Stimulated activated CD4-positive, alpha-beta T cell treated with anti-CD3 and anti-CD28 coated beads, TNF-alpha, amount 100 ng/mL, for 1 hour (primary cell): ENCODE results near the gene SNCB.
A peak's percentile ranks its signal among the peaks of the same experiment; 100 is the strongest.

ENCODE experiments used
- DNase-seq, 3 donors: peaks; one replicate each; pipeline ENCODE4 v3.0.0-alpha.2; 2020; ENCODE audit warnings: low read depth in 3 of 3, low spot score in 1 of 3

SNCB gene

DNA sequence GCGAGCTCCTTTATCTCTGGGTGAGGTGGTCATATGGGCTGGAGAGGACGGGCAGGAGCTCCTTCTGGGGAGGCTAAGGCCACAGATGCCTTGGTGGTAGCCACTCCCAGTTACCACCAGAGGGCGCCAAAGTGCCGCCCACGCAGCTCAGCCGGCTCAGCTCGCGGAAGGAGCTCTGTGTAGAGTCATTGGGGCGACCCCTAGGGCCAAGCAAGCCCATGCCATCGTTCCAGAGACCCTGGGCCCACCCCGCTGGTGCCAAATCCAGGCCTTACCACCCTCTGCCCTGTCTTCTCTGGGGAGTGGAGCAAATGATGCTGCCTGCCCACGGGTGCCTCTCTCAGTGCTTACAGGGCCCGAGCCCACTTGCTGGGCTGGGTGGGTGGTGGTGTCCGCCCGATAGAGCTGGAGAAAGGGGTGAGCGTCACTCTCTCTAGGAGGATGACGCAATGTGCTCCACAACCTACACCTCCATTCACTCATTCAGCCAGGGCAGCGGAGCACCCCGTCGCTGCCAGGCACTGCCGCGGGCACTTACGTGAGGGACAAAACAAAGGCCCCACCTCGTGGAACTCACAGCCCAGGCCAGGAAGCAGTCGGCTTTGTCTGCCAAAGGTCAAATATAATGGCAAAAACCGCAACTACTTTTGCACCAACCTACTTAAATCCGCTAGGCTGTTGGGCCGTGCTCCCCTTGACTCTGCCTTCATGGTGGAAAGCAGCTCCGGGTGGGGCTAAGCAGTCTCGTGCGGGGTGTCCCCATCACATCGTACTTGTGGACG, 30.7 kb upstream of the SNCB start:
- DNase-seq: peak; percentile 56 to 78 (median 58)

DNA sequence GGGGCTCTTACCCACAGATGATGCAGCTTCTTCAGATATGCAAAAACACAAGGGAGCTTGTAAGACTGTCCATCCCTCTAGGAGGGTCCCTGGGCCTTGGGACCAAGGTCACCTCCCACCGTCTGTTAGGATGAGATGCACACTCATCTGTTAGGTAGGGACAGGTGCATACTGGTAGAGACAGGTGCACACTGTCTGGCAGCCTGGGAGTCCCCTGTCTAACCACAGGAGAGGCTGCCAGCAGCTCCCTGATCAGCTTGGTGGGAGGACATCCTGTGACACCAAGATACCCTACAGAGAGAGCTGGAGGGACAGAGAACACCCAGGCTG, 30.2 kb upstream of the SNCB start:
- DNase-seq: no peak

DNA sequence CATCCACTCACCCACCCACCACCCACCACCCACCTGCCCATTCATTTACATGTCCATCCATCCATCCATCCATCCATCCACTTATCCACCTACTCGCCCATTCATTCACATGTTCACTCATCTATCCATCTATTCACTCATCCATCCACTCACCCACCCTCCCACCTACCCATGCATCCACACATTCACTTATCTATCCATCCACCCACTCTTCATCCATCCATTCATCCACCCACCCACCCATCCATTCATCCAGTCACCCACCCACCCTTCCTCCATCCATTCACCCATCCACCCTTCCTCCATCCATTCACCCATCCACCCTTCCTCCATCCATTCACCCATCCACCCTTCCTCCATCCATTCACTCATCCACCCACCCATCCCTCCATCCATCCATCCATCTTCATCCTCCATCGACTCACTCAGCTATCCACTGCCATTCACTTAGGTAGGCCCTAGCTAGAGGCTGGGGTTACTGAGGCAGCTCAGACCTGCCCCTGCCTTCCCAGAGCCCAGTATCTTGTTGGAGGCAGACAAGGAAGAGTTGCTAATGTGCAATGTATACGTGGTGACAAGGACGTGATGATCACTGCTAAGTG, 29.6 kb upstream of the SNCB start:
- DNase-seq: no peak

DNA sequence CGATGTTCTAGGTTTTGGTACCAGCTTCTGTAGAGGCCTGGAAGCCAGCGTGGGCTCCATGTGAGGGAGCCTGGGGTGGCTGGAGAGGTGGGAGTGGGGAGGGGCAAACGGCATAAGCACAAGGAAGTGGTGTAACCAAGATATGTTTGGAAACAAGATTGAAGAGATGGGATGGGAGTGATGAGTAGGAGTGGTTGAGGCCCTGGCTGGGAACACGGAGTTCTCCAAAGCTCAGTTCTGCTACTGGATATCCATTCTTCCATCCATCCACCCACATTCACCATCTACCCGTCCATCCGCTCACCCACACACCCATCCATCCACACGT, 29.1 kb upstream of the SNCB start:
- DNase-seq: no peak

DNA sequence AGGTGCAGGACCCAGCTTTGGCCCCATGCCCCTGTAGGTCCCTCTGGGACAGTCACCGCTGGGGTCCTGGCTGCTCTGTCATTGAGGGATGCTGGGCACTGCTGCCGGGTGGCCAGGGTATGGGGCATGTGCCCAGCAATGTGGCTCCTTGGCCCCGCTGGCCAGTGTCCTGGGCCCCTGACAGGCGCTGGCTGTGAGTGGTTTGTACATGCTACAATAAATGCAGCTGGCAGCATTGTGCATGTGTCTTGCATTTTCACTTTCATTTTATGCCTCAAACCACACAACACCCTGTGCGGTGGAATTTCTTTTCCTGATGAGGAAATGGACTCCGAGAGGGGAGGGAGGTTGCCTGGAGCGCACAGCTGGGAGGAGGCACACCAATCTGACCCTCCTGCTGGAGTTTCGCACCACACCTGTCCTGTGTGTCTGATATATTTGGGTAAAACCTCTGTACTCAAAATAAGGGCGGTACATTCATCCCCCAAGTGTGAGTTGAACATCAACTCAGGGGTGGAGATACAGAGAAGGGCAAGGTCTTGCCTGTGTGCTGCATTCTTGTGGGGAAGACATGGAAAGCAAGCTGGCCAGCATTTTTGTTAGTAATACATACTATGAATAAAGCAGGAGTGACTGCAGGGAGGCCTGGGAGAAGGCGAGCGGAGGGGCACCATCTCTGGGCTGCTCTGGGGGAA, 28.6 kb upstream of the SNCB start:
- no peak for DNase-seq

DNA sequence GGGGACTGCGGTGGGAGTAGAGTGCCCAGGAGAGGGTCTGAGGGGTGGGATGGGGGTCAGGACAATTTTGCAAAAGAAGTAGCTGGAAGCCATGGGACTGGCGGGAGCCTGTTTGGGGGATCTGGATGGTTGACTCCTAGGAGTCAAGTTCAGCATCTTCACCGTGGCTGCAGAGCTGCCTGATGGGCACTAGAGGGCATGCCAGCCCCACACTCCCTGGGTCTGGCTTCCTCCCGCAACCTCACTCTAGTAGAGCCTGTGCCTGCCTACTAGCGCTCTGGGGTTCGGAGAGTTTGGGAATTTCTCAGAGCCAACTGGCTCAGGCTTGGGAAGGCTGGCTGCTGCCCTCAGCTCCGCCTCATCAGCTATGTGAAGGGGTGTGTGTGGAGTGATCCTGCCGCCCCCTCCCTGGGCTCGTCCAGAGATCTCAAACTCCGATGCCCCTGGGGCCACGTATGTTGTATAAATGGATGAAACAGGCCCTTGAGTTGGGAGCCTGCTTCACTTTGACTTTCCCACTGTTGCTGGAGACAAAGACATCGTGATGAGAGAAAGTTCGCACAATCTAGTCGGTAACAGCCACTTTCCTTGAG, 27.8 kb upstream of the SNCB start:
- DNase-seq: peak in 2 of 3 donors; percentile 15 to 55

DNA sequence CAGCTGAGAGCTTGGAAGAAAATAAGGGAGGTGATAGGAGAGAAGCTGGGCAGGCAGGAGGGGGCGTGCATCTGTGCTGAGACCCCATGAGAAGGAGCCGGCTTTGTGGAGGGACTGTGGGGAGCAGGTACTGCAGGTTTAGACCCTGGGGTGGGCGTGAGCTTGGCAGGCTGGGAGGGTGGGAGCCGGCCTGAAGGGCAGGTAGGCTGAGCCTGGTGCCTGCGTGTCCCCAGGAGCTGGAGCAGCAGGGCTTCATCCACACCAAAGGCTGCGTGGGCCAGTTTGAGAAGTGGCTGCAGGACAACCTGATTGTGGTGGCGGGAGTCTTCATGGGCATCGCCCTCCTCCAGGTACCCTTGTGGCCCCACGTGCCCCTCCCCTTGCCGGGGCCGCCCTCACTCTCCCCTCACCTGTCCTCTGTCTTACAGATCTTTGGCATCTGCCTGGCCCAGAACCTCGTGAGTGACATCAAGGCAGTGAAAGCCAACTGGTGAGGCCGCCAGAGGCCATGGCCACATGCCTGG, 26.2 kb upstream of the SNCB start:
- no peak for DNase-seq

DNA sequence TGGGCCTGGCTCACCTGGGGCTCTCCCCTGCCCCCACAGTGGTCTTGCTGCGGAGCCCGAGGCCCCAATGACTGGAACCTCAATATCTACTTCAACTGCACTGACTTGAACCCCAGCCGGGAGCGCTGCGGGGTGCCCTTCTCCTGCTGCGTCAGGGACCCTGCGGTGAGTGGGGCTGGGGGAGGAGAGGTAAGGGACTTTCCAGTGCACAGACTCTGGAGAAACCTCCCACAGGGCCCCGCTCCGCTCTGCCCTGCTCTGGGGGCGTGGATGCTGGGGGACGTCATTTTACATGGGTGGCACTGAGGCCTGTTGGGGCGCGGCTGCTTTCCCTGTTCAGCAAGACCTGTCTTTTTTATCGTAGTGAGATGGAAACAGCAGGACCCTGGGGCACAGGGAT, 24.5 kb upstream of the SNCB start:
- DNase-seq: no peak

DNA sequence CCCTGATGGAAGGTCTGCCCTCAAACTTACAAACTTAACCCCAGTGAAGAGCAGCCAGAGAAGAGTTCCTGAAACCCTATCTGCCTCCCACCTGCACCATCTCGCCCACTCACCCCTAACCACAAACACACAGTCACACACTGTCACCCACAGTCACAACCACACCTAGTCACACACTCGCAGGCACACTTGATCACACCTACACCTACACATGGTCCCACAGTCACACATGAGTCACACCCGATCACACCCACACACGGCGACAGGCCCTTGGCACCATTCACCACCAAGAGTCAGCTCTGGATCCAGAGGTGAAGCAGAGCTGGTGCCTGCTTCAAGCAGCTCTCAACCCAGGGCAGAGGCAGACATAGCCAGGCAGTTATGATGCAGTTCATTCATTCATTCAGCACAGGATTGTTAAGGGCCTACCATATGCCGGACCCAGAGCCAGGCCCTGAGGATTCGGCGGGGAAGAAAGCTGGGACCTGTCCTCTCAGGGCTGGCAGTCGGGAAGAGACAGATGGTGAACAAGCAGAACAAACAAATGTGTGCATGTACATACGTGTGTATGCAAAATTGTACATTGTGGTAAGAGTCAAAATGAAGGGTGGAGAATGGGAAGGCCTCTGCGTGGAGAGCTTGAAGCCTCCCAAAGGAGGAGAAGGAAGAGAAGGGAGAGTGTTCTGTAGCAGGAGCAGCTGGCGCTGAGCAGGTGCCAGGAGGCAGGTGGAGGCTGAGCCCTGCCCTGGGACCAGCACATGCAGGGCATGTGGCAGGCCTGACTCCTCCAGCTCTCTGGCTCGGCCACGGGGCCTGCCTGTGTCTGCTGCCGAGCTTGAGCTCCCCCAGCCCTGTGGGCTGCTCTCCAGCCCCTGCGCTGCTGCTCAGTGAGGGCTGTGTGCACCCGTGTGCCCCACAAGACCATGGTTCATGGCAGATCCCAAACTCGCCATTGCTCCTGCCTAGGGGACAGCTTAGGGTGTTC, 23.4 kb upstream of the SNCB start:
- peak in 2 of 3 donors; percentile 37 to 69 for DNase-seq

DNA sequence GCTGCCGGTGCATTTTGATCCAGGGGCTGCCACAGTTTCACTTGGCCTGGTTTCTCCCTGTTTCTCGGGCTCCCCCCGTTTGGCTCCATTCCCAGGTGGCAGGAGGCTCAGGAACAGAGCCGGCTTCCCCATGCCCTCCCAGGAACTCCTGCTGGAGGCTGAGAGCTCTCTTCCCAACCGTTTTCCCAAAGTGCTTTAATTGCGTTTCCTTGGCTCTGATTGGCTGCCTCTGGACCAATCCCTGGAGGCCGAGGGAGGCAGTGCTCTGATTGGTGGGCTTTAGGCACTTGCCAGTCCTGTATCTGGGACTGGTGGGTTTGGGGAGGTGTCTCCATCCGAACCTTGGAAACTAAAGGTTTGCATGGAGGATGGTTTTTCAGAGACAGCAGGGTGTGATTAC, 21.8 kb upstream of the SNCB start:
- DNase-seq: no peak

DNA sequence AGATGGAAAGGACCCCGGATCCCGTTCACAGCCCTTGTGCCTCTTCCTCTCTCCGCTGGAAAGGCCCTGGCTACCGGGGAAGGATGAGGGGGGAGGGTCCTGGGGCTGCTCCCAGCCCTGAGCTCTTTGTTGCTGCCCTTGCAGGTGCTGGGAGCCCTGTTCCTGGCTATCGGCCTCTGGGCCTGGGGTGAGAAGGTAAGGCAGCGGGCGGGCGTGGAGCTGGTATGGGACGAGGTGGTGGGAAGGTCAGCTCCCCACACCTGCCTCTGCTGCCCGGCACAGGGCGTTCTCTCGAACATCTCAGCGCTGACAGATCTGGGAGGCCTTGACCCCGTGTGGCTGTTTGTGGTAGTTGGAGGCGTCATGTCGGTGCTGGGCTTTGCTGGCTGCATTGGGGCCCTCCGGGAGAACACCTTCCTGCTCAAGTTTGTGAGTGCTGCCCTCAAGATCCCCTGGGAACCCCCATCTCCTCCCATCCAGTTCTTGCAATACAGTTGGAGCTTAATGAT, 21.2 kb upstream of the SNCB start:
- no peak for DNase-seq

DNA sequence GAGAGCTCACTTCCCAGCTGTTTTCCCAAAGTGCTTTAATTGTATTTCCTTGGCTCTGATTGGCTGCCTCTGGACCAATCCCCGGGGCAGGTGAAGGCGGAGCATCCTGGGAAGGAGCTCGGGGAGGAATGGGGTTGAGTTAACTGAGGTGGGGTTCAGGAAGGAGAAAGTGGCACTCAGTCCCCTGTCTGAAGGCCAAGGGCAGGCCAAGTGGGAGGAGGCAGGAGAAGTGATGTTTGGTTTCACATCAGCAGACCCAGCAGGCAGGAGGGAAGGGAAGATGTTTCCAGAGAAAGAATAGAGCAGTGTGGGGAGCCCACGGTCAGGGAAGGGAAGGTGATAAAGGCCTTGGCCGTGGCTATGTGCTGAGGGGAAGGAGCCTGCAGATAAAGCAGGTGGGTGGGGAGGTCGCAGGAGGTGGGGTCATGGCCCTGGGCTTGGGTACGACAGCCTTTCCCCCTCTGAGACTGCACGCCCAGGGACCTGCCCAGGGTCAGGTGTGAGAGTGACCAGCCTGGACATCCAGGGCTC, 20.1 kb upstream of the SNCB start:
- DNase-seq: no peak

DNA sequence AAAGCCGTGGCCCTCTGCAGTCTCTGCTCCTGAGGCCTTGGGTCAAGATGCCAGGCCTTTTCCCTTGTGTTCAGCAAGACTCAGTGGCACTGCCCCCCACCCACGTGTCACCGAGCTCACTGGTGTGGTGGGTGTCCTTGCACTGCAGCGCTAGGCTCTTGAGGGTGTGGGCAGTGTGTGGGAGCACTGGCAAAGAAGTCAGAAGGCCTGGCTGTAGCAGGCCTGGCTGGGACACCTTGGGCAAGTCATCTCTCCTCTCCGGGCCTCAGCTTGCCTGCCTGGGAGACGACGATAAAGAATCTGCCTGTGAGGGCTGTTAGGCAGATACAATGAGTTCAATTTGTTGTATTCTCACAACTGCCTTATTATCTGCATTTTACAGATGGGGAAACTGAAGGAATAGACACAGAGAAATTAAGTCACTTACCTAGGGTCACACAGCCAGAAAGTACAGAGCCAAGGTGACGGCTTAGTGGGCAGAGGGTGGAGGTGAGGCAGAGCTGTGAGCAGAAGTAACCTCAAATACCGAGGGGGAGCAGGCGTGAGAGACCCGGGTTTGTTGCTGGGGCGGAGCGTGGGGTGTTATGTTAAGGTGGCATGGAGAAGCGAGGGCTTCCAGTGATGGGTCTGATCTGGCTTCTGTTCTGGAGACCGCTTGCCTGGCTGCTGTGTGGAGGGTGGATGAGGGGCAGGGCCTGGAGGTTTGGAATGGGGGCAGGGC, 18.3 kb upstream of the SNCB start:
- no peak for DNase-seq

DNA sequence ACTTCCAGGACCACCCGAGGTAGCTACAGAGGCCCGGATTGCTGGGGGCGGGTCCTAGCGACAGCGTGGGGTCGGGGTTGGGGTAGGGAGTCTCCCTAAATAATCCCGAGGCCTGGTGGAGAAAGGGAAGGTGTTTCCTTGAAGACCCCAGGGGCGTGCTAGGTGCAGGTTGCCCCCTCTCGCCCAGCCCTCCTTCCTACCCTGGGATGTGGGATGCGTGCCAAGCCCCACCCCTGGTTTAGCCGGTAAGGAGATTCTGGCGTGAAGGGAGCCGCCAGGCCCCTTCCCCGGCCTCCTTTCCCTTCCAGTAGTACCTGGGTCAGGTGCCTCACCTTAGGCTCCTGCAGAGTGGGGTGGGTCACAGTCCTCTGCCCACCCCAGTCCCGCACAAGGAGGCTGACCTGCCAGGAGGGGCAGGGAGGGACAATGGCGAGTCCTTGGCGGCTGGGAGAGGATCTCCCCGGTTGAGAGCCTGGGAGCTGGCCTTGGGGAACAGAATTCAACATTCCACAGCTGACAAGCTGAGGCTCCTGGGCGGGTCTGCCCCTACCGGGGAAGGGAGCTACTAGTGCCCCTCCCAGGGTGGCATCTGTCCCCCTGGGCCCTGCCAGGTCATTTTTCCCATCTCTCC, 17.6 kb upstream of the SNCB start:
- no peak for DNase-seq

DNA sequence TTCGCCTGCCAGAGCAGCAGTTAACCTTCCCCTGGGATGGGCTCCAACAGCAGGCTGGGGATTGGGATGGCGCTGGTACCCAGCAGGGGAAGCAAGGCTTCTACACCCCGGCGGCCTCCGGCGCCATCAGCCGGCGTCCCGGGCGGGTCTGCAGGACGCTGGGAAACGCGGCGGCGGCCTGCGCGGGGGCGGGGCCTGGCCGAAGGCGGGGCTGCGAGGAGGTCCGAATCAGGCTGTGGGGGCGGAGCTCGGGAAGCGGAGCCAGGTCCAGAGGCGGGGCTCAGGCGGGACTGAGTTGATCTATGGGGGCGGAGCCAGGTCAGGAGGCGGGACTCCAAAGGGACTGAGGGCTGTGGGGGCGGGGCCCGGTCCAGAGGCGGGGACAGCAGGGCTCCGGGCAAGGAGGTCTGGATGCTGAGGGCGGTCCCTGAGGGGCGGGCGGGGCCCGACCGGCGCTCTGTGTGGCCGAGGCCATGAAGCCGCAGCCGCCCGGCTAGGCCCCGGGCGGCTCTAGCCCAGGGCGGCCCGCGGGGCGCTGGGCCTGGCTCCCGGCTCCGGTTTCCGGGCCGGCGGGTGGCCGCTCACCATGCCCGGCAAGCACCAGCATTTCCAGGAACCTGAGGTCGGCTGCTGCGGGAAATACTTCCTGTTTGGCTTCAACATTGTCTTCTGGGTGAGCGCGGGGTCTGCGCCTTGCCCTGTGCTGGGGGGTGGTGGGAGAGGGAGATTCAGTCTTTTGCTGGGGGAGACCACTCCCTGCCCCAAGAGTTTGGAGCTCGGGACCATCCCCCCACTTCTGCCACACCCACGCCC, 16.9 kb upstream of the SNCB start, which contains the start of gene TSPAN17:
Gene TSPAN17 (plus strand): TSS at position 455 of the 813 bp plus-strand sequence. CDS start 132 bp downstream, at position 587.
- DNase-seq: peak; percentile 95 to 97 (median 96)

DNA sequence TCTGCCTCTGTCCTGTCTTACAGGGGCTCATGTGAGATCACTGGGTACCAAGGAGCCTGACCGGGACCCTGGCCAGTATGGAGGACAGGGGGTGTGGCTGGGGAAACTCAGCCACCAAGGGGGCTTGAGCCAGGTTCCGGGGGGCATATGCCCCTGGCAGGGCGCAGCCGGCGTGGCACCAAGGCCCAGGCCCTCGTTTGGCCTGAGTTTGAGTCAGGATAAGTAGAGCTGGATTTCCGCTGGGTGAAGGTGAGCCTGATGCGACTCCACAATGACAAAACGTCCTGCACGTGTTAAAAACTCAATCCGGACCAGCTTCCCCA, 16.3 kb upstream of the SNCB start:
- no peak for DNase-seq

DNA sequence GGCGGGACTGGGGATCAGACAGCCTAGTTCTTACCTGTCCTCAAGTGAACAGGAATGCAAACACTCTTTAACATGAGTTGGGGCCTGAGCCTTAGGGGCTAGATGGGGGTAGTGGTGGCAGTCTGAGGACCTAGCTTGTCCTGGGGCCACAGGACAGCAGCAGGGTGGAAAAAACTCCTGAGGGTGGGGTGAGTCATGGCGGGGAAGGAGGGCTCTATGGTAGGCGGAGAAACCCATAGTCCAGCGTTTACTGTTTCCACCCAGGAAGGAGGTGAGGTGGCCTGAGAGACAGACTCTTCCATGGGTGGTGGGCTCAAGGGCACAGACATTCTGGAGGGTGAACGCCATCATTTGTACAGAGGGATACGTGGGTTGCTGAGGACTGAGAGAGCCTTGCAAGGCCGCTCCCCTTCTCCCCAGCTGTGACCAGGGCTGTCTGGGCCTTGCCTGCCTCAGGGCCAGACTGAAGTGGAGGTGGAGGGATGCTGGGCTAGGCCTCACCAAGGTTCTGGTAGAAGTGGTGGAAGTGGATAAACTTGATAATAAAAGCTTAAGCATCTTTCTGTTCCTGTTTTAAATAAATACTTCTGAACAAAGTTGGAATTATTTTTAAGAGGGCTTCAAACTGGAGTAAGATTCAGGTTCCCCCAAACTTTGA, 15.8 kb upstream of the SNCB start:
- DNase-seq: no peak
